ENCODE data around the gene ADTRP. TPM values are rescaled to one million over a fixed set of nuclear protein-coding genes. Genes with fewer than 3 reads are reported as not detected.
A peak's percentile ranks its signal among the peaks of the same experiment; 100 is the strongest.

The ADTRP gene
- total RNA-seq, 1 donor from 2014 or later, result 42.5 TPM

- intact Hi-C loops (cut with DNase I), result no loop called here
- H3K27ac ChIP-seq, result no peak overlapping the region
- no peak for TF ChIP-seq CTCF (IDR thresholded peaks at IDR 0.05)
- DNase-seq (no peak), ATAC-seq (no peak)
- H3K27me3 ChIP-seq (ENCODE audit: low read depth), result no peaks in the 10 kb centered on the region
- no peaks in the 10 kb centered on the region for H3K9me3 ChIP-seq
- H3K4me3 ChIP-seq, result no peak overlapping the region
- H3K4me1 ChIP-seq, result peaks cover 4% of the 10 kb centered on the region
- H3K36me3 ChIP-seq, result no peaks in the 10 kb centered on the region
Observed at GRCh38 chr6:11747021-11747420, 31.6 kb downstream of the ADTRP start.

- DNase-seq, result peak; percentile 55
- Histone ChIP-seq H3K9me3 (no peaks in the 10 kb centered on the region), H3K27ac (peak overlapping the region; percentile 70), H3K36me3 (no peaks in the 10 kb centered on the region), H3K4me3 (no peak overlapping the region), H3K4me1 (peaks cover 4% of the 10 kb centered on the region), H3K27me3 (ENCODE audit: low read depth) (no peaks in the 10 kb centered on the region)
- intact Hi-C loops (cut with DNase I), result no loop called here
- no peak for TF ChIP-seq CTCF (IDR thresholded peaks at IDR 0.05)
- peak; percentile 79 to 88 for ATAC-seq
Observed at GRCh38 chr6:11744753-11745152, 33.9 kb downstream of the ADTRP start.

GRCh38 chr6:11744101-11744500 lies 34.5 kb downstream of the ADTRP start:
- Histone ChIP-seq H3K27ac (peak overlapping the region; percentile 70), H3K4me3 (no peak overlapping the region), H3K36me3 (no peaks in the 10 kb centered on the region), H3K4me1 (peaks cover 4% of the 10 kb centered on the region), H3K9me3 (no peaks in the 10 kb centered on the region), H3K27me3 (ENCODE audit: low read depth) (no peaks in the 10 kb centered on the region)
- DNase-seq (no peak), ATAC-seq (no peak)
- TF ChIP-seq CTCF (IDR thresholded peaks at IDR 0.05), result no peak
- intact Hi-C loops (cut with DNase I), result no loop called here

- Histone ChIP-seq H3K4me3 (no peak overlapping the region), H3K4me1 (peaks cover 7% of the 10 kb centered on the region), H3K36me3 (no peaks in the 10 kb centered on the region), H3K27ac (no peak overlapping the region), H3K27me3 (ENCODE audit: low read depth) (no peaks in the 10 kb centered on the region), H3K9me3 (no peaks in the 10 kb centered on the region)
- TF ChIP-seq CTCF (IDR thresholded peaks at IDR 0.05), result no peak
- no peak for ATAC-seq
- intact Hi-C loops (cut with DNase I), result no loop called here
- no peak for DNase-seq
Observed at GRCh38 chr6:11740875-11741274, 37.7 kb downstream of the ADTRP start.

- TF ChIP-seq CTCF (IDR thresholded peaks at IDR 0.05), result no peak
- Histone ChIP-seq H3K27me3 (ENCODE audit: low read depth) (no peaks in the 10 kb centered on the region), H3K9me3 (no peaks in the 10 kb centered on the region), H3K4me3 (no peak overlapping the region), H3K27ac (no peak overlapping the region), H3K4me1 (peaks cover 7% of the 10 kb centered on the region), H3K36me3 (no peaks in the 10 kb centered on the region)
- ATAC-seq (peak; percentile 7 to 22), DNase-seq (no peak)
- intact Hi-C loops (cut with DNase I), result no loop called here
Observed at GRCh38 chr6:11738661-11739375, 39.8 kb downstream of the ADTRP start.
